SU-DHL-6 (cell line): Measurements from ENCODE around the gene C4orf36.

ENCODE experiments used
- EZH2phosphoT487 ChIP-seq: fragments of 200-600 bp; sonication (generic), shearing (Covaris generic); conservative IDR thresholded peaks from 2 replicates; pipeline ENCODE4 v1.6.1; 2018; ENCODE audit warnings: mild to moderate bottlenecking, antibody characterized with exemption, low read length, moderate library complexity, mixed read lengths
- TF ChIP-seq, protein P1 (sequence below): fragments of 200-600 bp; sonication (generic); IDR thresholded peaks from one replicate; pipeline ENCODE4 v1.5.1; 2017; ENCODE audit warnings: antibody characterized with exemption, mild to moderate bottlenecking, low read length, moderate library complexity; ENCODE audit not compliant: insufficient read depth, poor library complexity, severe bottlenecking

- TF ChIP-seq, protein P1, sequence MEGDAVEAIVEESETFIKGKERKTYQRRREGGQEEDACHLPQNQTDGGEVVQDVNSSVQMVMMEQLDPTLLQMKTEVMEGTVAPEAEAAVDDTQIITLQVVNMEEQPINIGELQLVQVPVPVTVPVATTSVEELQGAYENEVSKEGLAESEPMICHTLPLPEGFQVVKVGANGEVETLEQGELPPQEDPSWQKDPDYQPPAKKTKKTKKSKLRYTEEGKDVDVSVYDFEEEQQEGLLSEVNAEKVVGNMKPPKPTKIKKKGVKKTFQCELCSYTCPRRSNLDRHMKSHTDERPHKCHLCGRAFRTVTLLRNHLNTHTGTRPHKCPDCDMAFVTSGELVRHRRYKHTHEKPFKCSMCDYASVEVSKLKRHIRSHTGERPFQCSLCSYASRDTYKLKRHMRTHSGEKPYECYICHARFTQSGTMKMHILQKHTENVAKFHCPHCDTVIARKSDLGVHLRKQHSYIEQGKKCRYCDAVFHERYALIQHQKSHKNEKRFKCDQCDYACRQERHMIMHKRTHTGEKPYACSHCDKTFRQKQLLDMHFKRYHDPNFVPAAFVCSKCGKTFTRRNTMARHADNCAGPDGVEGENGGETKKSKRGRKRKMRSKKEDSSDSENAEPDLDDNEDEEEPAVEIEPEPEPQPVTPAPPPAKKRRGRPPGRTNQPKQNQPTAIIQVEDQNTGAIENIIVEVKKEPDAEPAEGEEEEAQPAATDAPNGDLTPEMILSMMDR = no peak
- TF ChIP-seq EZH2phosphoT487 = no peak
Observed at GRCh38 chr4:86876894-86877685, 15.1 kb downstream of the C4orf36 start.
